GM18867 (cell line): ENCODE data around the gene OR2T34.
A peak's percentile ranks its signal among the peaks of the same experiment; 100 is the strongest.
"Not testable (repeated sequence)": the region's sequence is repeated elsewhere in the genome, so short reads cannot be mapped to it uniquely, and the experiment has no call there.

ENCODE experiments used
- ATAC-seq: cut with Tn5 transposase; IDR thresholded peaks from one replicate; pipeline ENCODE4 v1.9.1; 2021; ENCODE audit warnings: mild to moderate bottlenecking, moderate library complexity; ENCODE audit not compliant: unreplicated experiment

The OR2T34 gene, protein sequence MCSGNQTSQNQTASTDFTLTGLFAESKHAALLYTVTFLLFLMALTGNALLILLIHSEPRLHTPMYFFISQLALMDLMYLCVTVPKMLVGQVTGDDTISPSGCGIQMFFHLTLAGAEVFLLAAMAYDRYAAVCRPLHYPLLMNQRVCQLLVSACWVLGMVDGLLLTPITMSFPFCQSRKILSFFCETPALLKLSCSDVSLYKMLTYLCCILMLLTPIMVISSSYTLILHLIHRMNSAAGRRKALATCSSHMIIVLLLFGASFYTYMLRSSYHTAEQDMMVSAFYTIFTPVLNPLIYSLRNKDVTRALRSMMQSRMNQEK

DNA sequence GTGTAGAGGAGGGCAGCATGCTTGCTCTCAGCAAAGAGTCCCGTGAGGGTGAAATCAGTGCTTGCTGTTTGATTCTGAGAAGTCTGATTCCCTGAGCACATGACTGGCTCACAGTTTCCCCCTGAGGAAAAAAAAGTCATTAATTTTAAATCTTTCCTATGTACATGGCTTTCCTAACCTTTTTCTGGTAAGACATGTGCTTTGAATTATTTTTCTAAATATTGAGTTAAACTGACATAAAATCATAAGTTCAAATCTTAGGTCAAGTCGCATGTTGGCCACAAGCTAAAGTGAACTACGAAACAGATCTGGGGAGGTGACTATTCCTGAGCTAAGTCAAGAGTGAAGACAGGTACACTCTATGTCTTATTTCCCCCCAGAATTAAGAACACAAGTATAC is at the start of gene OR2T34:
Gene OR2T34 (minus strand): TSS at position 101 of the 400 bp plus-strand sequence. CDS start 0 bp downstream, at position 101.
- ATAC-seq: not testable (repeated sequence)

DNA sequence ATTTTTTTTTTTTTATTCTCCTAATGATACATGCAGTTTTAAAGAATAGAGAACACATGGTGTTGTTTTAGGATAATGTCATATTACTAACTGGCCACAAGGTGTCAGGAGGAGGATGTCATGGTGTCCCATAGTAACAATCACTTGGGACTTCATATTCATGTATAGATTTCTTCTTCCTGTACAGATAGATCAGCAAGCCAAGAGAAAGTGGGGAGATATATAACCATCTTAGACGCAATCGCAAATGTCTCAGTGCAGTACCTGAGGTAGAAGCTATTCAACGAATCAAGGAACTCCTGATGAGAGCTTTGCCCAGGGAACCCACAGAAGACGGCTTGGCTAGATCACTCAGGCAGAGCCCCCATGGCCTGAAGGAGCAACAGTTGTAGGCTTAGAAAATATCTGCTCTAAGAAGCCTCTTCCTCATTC is 48.0 kb upstream of the OR2T34 start:
- no peak for ATAC-seq

DNA sequence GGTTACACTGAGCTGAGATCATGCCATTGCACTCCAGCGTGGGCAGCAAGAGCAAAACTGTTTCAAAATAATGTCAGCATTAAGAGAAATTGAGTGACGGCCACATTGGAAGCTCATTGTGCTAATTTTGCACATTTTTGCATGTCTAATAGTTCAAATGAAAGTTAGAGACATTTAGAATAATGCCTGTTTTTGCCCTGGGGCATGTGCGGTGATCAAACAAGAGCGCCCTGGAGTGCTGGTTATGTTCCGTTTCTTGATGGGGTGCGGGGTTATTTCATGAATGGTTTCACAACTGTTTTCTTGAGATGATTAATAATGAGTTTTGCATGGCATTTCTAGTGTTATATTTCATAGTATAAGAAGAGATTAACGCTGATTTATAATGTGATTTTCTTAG is 47.2 kb upstream of the OR2T34 start:
- no peak for ATAC-seq

DNA sequence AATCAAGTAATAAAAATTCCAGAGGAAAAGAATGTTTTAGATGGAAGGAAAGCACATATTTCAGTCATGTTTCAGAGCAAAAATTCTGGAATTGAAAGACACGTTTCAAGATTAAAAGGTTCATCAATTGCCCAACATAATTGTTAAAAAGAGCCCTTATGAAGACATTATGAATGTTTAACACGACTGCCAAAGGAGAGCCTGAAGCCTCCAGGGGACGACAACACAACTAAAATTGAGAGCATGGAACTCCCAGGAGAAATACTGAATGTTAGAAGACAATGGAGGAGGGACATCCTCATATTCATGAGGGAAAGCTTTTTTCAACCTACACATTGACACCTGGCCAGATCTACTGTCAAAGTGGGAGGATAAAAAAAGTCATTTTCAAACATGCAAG is 44.3 kb upstream of the OR2T34 start:
- ATAC-seq: no peak

DNA sequence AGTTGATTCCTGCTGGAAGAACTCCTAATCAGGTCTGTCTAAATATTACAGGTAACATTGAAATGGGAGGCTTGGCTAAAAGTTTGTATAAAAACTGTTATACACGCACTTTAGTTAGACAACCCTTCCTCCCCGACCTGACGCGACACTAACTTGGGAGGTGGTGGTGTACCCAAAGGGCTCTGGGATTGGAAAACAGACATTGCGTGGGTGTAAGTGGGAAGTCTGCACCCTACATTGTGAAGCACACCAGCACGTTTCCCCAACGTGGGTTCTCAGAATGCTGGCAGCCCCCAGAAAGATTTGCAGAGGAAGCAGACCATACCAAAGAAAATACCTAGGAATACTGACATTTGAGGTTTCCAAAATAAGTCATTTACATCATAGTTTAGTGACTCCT is 43.6 kb upstream of the OR2T34 start:
- ATAC-seq: no peak

DNA sequence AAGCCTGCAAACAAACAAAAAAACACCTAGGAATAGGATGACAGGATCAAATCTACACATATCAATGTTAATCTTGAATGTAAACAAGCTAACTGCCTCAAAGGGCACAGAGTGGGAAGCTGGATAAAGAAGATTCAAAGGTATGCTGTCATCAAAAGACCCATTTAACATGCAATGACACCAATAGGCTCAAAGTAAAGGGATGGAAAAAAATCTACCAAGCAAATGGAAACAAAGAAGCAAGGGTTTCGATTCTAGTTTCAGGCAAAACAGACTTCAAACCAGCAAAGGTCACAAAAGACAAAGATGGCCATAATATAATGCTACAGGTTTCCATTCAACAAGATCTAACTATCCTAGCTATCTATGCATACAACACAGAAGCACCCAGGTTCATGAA is 39.2 kb upstream of the OR2T34 start:
- no peak for ATAC-seq

DNA sequence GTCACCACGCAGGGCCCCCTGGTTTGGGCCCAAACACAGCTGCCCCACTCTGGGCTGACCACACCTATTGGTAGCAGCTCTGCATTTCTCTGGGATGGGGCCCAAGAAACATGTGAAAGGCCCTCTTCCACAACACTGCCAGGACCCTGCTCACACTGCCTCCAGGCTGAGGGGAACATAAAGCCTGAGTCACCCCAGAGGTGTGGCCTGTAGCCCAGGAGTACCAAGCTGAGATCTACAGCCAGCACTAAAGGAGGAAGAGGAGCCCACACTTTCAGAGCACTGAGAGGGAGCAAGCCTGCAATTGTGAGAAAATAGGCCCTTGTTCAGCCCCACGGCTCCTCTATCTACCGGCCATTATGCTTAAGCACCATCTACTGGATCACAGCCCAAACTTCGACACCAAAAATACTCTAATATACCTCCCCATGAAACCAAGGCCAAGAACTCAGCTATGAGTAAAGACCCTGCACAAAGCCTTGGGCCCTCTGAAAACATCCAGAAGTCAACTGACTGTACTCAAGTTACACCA is 37.4 kb upstream of the OR2T34 start:
- ATAC-seq: no peak

DNA sequence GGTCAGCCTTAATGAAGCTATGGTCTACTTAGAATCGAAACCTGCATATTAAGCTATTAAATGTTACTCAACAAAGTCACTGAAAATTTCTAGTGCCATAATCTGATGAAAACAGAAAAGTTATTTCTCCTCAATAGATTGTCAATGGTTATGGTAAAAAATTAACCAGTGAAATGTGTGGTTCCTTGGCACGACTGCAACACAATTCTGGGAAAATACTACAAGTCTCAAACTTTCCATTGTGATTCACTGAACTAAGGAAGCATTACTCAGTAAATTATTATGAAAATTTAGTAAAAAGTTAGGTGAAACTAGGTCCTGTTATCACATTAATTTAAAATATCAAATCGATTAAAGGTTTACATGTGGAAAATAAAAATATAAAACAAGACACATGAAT is 35.7 kb upstream of the OR2T34 start:
- ATAC-seq: no peak

DNA sequence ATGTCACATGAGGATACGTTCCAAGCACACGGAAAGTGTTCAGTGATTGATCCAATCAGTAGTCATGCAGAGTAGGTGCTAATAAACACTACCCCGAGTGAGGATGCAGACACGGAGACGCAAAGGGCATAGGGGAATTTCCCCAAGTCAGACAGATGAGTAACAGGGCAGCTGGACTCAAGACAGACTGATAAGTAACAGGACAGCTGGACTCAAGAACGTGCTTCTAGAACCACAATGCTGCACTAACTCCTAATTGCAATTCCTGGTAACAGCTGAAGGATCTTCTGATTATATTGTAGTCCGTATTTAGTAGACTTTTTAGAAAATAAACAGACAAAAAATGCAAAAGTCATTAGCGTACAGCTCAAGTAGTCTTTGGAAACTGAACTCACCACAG is 24.8 kb upstream of the OR2T34 start:
- ATAC-seq: no peak

DNA sequence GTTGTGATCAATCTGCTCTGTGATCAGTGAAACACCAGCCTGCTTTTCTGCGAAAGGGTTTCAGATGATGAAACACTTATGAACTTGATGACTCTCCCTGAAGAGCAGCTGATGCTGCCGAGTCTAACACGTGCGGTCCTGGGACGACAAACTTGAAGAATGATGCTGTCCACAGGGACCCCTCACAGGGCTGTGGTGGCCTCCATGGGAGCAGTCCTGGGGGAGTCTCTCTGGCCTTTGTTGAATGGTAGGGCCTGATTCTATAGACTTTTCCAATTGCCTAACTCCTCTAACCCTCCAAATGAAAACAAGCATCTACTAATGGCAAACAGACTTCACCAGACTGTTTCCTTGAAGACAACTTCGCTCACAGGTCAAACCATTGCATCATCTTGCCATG is 23.0 kb upstream of the OR2T34 start, which contains the start of gene OR2T10:
Gene OR2T10 (minus strand): TSS at position 112 of the 400 bp plus-strand sequence. CDS start 3,932 bp downstream, outside the sequence.
- ATAC-seq: no peak

DNA sequence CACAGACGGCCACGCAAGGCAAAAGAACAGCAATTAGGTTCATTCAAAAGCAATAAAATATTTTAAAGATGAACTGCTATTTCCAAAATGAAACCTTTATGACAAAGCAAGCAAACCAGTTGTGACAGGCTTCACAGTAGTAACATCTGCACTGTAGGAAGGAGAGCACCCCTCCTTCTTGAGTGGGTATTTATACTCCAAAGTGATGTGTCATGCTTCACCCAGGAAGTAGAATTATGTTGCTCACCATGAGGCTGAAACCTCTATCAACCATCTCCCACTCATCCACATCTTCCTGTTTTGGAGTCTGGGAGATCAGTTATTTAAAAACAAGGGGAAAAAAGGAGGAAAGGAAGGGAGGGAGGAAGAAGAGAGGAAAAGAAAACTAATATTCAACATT is 22.1 kb upstream of the OR2T34 start:
- ATAC-seq: no peak

DNA sequence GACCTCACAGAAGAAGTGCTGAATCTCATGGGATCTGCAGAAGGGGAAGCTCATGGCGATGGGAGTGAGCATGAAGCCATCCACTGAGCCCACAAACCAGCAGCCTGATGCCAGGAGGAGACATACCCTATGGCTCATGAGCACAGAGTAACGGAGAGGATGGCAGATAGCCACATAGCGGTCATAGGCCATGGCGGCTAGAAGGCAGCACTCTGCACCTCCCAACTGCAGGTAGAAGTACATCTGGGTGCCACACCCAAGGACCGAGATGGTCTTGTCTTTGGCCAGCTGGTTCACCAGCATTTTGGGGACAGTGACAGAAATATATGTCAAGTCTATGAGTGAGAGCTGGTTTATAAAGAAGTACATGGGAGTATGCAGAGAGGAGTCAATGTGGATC is 18.7 kb upstream of the OR2T34 start:
- no peak for ATAC-seq

DNA sequence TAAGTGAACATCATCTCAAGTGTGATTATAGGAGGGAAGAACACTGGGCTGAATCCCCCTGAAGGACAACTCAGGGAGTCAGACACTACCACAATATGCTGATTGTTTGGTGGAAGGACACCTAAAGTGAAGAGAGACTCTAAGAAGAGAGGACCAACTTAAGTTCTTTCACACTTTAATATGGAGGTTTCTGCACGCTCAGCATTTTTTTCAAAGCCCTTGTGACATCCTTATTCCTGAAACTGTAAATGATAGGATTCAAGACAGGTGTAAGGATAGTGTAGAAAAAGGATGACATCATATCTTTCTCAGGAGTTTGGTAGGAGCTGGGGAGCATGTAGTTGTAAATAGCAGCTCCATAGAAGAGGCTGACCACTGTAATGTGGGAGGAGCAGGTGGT is 18.1 kb upstream of the OR2T34 start:
- ATAC-seq: no peak

DNA sequence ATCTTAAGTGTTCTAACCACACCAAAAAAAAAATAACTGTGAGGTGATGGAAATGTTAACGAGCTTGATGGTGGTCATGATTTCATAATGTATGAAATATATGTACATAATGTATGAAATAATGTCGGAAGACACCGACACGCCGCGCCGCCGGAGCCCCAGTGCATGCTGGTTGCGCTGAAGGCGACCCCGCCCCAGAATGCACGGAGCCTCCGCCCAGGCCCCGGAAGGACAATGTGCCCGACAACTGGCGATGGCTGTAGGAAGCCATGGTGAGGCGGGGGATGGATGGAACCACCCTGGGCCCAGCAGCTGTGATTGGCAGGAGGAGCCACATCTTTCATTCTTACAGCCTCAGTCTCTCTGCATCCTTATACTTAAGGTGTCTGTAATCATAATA is 15.5 kb upstream of the OR2T34 start:
- no peak for ATAC-seq

DNA sequence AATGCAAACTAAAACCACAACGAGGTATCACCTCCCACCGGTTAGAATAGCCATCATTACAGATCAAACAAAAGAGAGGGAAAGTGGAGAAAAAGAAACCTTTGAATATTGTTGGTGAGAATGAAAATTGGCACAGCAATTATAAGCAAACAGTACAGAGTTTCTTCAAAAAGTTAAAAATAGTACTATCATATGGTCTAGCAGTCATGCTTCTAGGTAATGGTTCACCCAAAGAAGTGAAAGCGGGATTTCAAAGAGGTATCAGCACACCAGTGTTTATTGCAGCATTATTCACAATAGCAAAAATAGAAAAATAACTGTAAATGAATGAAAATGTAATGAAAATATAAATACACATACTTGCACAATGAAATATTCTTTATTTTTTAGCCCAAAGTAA is 14.8 kb upstream of the OR2T34 start:
- no peak for ATAC-seq

DNA sequence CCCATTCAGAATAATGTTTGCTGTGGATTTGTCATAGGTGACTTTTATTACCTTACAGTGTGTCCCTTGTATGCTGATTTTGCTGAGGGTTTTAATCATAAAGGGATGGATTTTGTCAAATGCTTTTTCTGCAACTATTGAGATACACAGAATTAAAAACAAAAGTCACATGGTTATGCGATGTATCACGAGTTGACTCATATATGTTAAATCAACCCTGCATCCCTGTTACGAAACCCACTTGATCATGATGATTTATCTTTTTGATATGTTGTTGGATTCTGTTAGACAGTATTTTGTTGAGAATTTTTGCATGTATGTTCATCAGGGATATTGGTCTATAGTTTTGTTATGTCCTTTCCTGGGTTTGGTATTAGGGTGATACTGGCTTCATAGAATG is 10.7 kb upstream of the OR2T34 start:
- no peak for ATAC-seq

DNA sequence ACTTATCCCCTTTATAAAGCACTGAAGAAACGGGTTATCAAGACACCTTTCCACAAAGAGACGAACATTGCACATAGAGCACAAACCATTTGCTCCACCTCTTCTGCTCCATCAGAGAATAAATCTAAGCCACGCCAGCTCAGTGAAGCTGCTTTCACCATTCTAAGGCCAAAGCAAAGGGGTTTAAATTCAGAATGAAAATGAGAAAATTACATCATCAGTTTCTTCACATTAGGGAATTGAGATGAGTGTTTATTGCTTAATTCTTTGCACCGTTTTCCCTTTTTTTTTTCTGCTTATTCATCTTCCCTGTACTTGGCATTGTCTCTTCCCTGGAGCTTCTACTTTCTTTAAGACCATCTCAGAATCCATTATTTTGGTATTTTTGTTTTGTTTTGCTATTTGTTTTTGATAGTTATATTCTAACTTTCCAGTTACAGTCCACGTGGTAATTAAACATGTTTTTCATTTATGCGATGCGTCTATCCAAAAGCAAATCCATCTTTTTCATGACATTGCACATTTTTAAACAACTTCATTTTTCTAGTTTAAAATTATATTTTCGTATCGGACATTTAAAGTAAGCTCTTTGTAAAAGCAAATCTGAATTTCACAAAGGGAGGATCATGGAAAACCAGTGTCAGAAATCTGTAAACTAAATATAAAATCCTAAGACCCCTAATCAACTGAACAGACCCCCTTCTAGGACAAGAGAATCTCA is 1.9 kb upstream of the OR2T34 start:
- no peak for ATAC-seq

DNA sequence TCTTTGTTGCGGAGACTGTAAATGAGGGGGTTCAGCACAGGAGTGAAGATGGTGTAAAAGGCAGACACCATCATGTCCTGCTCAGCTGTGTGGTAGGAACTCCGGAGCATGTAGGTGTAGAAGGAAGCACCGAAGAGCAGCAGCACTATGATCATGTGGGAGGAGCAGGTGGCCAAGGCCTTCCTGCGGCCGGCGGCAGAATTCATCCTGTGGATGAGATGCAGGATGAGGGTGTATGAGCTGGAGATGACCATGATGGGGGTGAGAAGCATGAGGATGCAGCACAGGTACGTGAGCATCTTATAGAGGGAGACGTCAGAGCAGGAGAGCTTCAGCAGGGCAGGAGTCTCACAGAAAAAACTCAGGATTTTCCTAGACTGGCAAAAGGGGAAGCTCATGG is 701 bp downstream of the OR2T34 start:
- ATAC-seq: not testable (repeated sequence)

DNA sequence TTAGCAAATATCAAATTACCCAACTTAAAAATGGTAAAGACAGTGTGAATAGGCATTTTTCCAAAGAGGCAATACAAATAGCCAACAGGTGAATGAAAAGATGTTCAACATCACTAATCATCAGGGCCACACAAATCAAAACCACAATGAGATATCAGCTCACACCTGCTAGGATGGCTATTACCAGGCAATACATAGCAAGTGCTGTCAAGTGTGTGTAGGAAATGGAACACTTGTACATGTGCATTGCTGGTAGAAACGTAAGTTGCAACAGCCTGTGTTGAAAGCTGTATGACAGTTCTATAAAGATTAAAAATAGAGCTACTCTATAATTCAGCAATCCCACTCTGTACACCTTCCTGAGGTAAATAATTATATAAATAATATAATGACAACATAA is 2.5 kb downstream of the OR2T34 start:
- peak; percentile 96 for ATAC-seq

DNA sequence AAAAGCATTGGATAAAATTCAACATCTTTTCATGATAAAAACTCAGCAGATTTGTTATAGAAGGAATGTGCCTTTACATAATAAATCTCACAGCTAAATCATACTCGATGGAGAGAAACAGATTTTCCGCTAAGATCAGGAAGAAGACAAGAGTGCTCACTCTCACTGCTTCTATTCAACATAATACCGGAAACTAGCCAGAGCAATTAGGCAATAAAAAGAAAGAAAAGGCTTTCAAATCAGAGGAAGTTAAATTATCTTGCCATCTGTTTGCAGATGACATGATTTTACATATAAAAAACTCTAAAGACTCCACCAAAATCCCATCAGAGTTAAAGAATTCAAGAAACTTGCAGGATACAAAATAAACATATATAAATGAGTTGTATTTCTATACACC is 3.7 kb downstream of the OR2T34 start:
- not testable (repeated sequence) for ATAC-seq

DNA sequence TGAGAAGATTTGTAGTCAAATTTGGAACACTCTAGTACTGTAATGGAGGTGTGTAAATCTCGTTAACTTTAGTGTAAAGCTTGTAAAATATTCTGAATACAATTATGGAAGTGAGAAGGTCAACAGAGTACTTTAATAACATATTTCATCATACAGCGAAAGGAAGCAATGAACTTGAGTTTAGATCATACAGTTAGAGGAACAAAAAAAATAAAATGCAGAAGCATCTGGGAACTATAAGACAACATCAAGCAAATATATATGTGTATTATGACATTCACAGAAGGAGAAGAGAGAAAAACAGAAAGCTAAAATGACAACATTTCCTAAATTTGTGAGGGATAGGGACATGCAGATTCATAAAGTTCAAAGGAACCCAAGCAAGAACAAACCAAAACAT is 5.5 kb downstream of the OR2T34 start:
- not testable (repeated sequence) for ATAC-seq
